Spleen (tissue), 11 donors: ENCODE measurements around the gene MUC16. TPM values are rescaled to one million over a fixed set of nuclear protein-coding genes. Genes with fewer than 3 reads are reported as not detected.

Experiments
- DNase-seq: peaks from one replicate; pipeline ENCODE4 v3.0.0-alpha.2; 2020
- H3K27ac ChIP-seq, 8 donors: fragments of 200-600 bp; sonication (generic) in 7 of 8; 1 replicate in 4 of 8; 2 replicates in 4 of 8; pipeline versions ENCODE4 v1.5.0 to v1.8.0; 2016 to 2021; ENCODE audit warnings: inconsistent platforms in 4 of 8, mild to moderate bottlenecking in 4 of 8, moderate library complexity in 1 of 8
- H3K27me3 ChIP-seq, 7 donors: fragments of 200-600 bp; sonication (generic) in 6 of 7; replicated peaks in 1 of 7; 1 replicate in 4 of 7; 2 replicates in 3 of 7; pipeline versions ENCODE4 v1.5.0 to v1.8.0; 2016 to 2021; ENCODE audit warnings: inconsistent platforms in 3 of 7, mild to moderate bottlenecking in 1 of 7
- H3K36me3 ChIP-seq, 6 donors: fragments of 200-600 bp; sonication (generic) in 5 of 6; 1 replicate in 4 of 6; 2 replicates in 2 of 6; pipeline versions ENCODE4 v1.5.0 to v1.8.0; 2016 to 2021; ENCODE audit warnings: inconsistent platforms in 2 of 6
- H3K4me1 ChIP-seq, 6 donors: fragments of 200-600 bp; sonication (generic) in 5 of 6; 1 replicate in 3 of 6; 2 replicates in 3 of 6; pipeline versions ENCODE4 v1.5.0 to v1.8.0; 2016 to 2021; ENCODE audit warnings: inconsistent platforms in 3 of 6
- H3K4me3 ChIP-seq, 8 donors: fragments of 200-600 bp; sonication (generic) in 7 of 8; 1 replicate in 4 of 8; 2 replicates in 4 of 8; pipeline versions ENCODE4 v1.5.0 to v1.8.0; 2016 to 2021; ENCODE audit warnings: inconsistent platforms in 4 of 8, mild to moderate bottlenecking in 4 of 8, moderate library complexity in 2 of 8
- H3K9me3 ChIP-seq, 8 donors: fragments of 200-600 bp; sonication (generic) in 7 of 8; 1 replicate in 4 of 8; 2 replicates in 4 of 8; pipeline versions ENCODE4 v1.5.0 to v1.8.0; 2016 to 2021; ENCODE audit warnings: inconsistent platforms in 4 of 8
- CTCF ChIP-seq, 11 experiments: fragments of 200-600 bp in 7 of 11; fragments of 450-650 bp in 4 of 11; sonication (generic) in 4 of 11; IDR thresholded peaks in 8 of 11; conservative IDR thresholded peaks in 3 of 11; 1 replicate in 7 of 11; 2 replicates in 4 of 11; pipeline versions ENCODE4 v1.4.0 to v1.8.0; 2016 to 2021; ENCODE audit warnings: antibody characterized with exemption in 11 of 11, inconsistent platforms in 4 of 11, mild to moderate bottlenecking in 1 of 11
- POLR2A ChIP-seq, 3 donors: fragments of 450-650 bp; IDR thresholded peaks; one replicate each; pipeline ENCODE4 v1.5.1; 2017; ENCODE audit warnings: antibody characterized with exemption in 3 of 3, mild to moderate bottlenecking in 1 of 3
- POLR2AphosphoS5 ChIP-seq, 3 donors: sonication (generic); formaldehyde crosslinking; IDR thresholded peaks; one replicate each; pipeline ENCODE4 v1.5.1; 2017; ENCODE audit warnings: antibody characterized with exemption in 3 of 3
- WGBS, 5 donors: extraction: QIAGEN DNeasy Blood & Tissue Kit in 3 of 5; methylation state at CpG; one replicate each; pipeline versions ENCODE4 v1.1.5 to v1.1.7; 2013 to 2018; 5-methylcytosine and 5-hydroxymethylcytosine counted together
- intact Hi-C: fragments of 100-400 bp; cut with DNase I; formaldehyde crosslinking; loops from one replicate; pipeline ENCODE4 v1.15.0; 2023; ENCODE audit warnings: low total_unique reads
- polyA plus RNA-seq, 3 donors: library from polyadenylated mRNA; stranded (reverse); fragments of 200-250 nt; gene quantifications; one replicate each; pipeline ENCODE4 v1.2.1, GENCODE V29; 2013
- total RNA-seq, 7 donors: library from RNA; depleted of rRNA in 3 of 7; stranded (reverse); fragments of >200 nt in 3 of 7; fragmentation: NEBNext Ultra II Directional in 4 of 7; extraction: Animal tissue kit (Norgen Biotek cat#: 25700) in 4 of 7; gene quantifications; one replicate each; pipeline versions ENCODE4 v1.1.0 to v1.2.1, GENCODE V29; 2016 to 2021
- donor health status: healthy with polysubstance abuse.
- donor health status: DM: no; HTN: no; CAD: no; lungs with moderate emphysema.
- donor health status: DM: no; HTN: no; CAD: no.
- donor health status: Bipolar disorder and iron deficiency.
- donor health status: healthy.
- donor health status: DM: no; HTN: no; CAD: no.
- donor health status: DM: yes; HTN: yes; CAD: no.

The MUC16 gene
- total and polyA plus RNA-seq, 10 donors: 0.02 to 0.54 (median 0.09) TPM; not detected in 2

DNA sequence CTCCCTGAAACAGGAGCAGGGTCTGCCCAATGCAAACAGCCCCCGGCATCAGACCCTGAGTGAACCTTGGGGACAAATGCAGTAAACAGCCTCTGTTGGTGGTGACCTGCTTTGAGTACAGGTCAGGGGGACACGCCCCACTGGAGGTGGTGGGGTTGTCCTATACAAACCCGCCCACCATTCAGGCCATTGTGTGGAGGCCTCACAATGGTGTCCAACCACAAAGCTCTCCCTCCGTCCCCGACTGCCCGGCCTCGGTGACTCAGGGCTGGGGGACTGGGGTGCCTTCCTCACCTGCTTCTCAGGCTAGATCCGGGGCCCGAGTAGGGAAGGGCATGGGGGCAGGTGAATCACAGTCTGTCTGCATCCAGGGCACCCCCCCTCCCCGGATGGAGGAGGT, 1.5 kb downstream of the MUC16 start:
- TF ChIP-seq CTCF (IDR thresholded peaks at IDR 0.05 in 8 of 11, conservative IDR thresholded peaks at IDR 0.05 in 3 of 11): no peak
- TF ChIP-seq POLR2A (IDR thresholded peaks at IDR 0.05): no peak
- no peak for TF ChIP-seq POLR2AphosphoS5 (IDR thresholded peaks at IDR 0.05)
- H3K9me3 ChIP-seq: peaks cover 0 to 8% (median 0%) of the 10 kb centered on the region in 8 donors
- intact Hi-C loops: no loop called here
- H3K36me3 ChIP-seq: no peaks in the 10 kb centered on the region
- WGBS, 5 donors: 68 to 79% (median 74%) methylated on average over 6 to 10 of the region's 10 CpGs
- no peak overlapping the region for H3K27ac ChIP-seq
- DNase-seq: no peak
- peaks cover 0 to 22% (median 0%) of the 10 kb centered on the region in 7 donors for H3K27me3 ChIP-seq
- H3K4me1 ChIP-seq: no peaks in the 10 kb centered on the region
- H3K4me3 ChIP-seq: no peak overlapping the region

GRCh38 chr19:9000933-9001332, 9.3 kb downstream of the MUC16 start:
- no peak overlapping the region for H3K4me3 ChIP-seq
- H3K4me1 ChIP-seq: no peaks in the 10 kb centered on the region
- 86 to 93% (median 90%) methylated on average over 5 of the region's 5 CpGs for WGBS, 5 donors
- no peak for DNase-seq
- H3K27ac ChIP-seq: no peak overlapping the region
- intact Hi-C loops: no loop called here
- H3K9me3 ChIP-seq: peaks cover 0 to 17% (median 0%) of the 10 kb centered on the region in 8 donors
- TF ChIP-seq POLR2A (IDR thresholded peaks at IDR 0.05) (no peak), POLR2AphosphoS5 (IDR thresholded peaks at IDR 0.05) (no peak), CTCF (IDR thresholded peaks at IDR 0.05 in 8 of 11, conservative IDR thresholded peaks at IDR 0.05 in 3 of 11) (no peak)
- no peaks in the 10 kb centered on the region for H3K36me3 ChIP-seq
- peaks cover 0 to 28% (median 0%) of the 10 kb centered on the region in 7 donors for H3K27me3 ChIP-seq

- intact Hi-C loops: no loop called here
- peak; percentile 19 for DNase-seq
- H3K27ac ChIP-seq: no peak overlapping the region
Observed at GRCh38 chr19:8988204-8988603, 22.0 kb downstream of the MUC16 start.

GRCh38 chr19:8986296-8986695, 23.9 kb downstream of the MUC16 start:
- peaks cover 0 to 16% (median under 1%) of the 10 kb centered on the region in 8 donors for H3K9me3 ChIP-seq
- H3K4me3 ChIP-seq: no peak overlapping the region
- no peak for TF ChIP-seq CTCF (IDR thresholded peaks at IDR 0.05 in 8 of 11, conservative IDR thresholded peaks at IDR 0.05 in 3 of 11)
- no peak for TF ChIP-seq POLR2AphosphoS5 (IDR thresholded peaks at IDR 0.05)
- TF ChIP-seq POLR2A (IDR thresholded peaks at IDR 0.05): no peak
- 51 to 68% (median 54%) methylated on average over 3 of the region's 3 CpGs for WGBS, 5 donors
- no peaks in the 10 kb centered on the region for H3K36me3 ChIP-seq
- DNase-seq: no peak
- intact Hi-C loops: no loop called here
- no peak overlapping the region for H3K27ac ChIP-seq
- H3K27me3 ChIP-seq: peaks cover 0 to 11% (median 0%) of the 10 kb centered on the region in 7 donors
- no peaks in the 10 kb centered on the region for H3K4me1 ChIP-seq

More at GRCh38 chr19:8988204-8988603, 22.0 kb downstream of the MUC16 start:
- Histone ChIP-seq H3K27me3 (peaks cover 0 to 11% (median 0%) of the 10 kb centered on the region in 7 donors), H3K36me3 (no peaks in the 10 kb centered on the region), H3K9me3 (peaks cover 0 to 8% (median 0%) of the 10 kb centered on the region in 8 donors), H3K4me1 (no peaks in the 10 kb centered on the region), H3K4me3 (no peak overlapping the region)
- TF ChIP-seq POLR2AphosphoS5 (IDR thresholded peaks at IDR 0.05) (no peak), POLR2A (IDR thresholded peaks at IDR 0.05) (no peak), CTCF (IDR thresholded peaks at IDR 0.05 in 8 of 11, conservative IDR thresholded peaks at IDR 0.05 in 3 of 11) (no peak)
- 68 to 74% (median 69%) methylated on average over 10 of the region's 10 CpGs for WGBS, 5 donors
